ENCODE data around the gene PLPPR1. TPM values are rescaled to one million over a fixed set of nuclear protein-coding genes. Genes with fewer than 3 reads are reported as not detected.

Gene PLPPR1
- total and polyA plus RNA-seq, 2 donors (not counting 3 experiments of a cell fraction or from before 2014, with no cell fraction given), result 0.18 to 0.50 TPM

DNA sequence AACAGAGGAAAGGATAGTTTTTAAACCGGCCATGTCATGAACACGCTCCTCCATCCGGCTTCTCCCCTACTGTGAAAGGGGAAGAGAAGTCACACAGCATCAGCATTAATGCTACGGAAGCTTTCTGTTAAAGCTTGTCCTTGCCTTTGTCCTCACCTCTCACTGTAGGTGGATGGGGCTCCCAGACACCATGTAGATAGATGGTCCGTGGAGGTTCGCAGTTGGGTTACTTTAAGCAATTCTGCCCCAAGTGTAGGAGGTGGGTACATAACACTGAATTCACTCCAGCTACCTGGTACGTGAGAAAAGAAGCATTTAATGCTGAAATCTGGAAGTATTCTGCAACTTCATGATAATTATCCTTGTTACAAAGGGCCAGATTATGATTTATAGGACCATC lies 190.5 kb downstream of the PLPPR1 start:
- Histone ChIP-seq H3K79me2 (ENCODE audit: control insufficient read depth, insufficient read depth, low read length) (no peaks in the 10 kb centered on the region), H2AFZ (ENCODE audit: low read depth, low read length) (no peak overlapping the region), H3K36me3 (ENCODE audit: control insufficient read depth in 2 of 2, extremely low read depth in 1 of 2, insufficient read depth in 2 of 2, low read length in 2 of 2) (no peaks in the 10 kb centered on the region), H3K27me3 (ENCODE audit: control insufficient read depth in 2 of 2, insufficient read depth in 2 of 2, low read length in 2 of 2) (peaks cover 0 to 2% of the 10 kb centered on the region in 2 experiments), H3K9me3 (replicated peaks; ENCODE audit: control insufficient read depth, insufficient read depth, low read length) (no peaks in the 10 kb centered on the region), H3K4me1 (ENCODE audit: control insufficient read depth, extremely low read depth, insufficient read depth, low read length) (no peaks in the 10 kb centered on the region), H3K9ac (replicated peaks; ENCODE audit: extremely low read depth, insufficient read depth, low read length) (no peak overlapping the region), H3K9me1 (replicated peaks; ENCODE audit: control insufficient read depth, extremely low read depth, insufficient read depth, low read length) (no peaks in the 10 kb centered on the region), H3K27ac (ENCODE audit: insufficient read depth, low read depth, low read length) (no peak overlapping the region), H4K20me1 (replicated peaks; ENCODE audit: control insufficient read depth, extremely low read depth, insufficient read depth, low read length) (no peaks in the 10 kb centered on the region), H3K4me3 (replicated peaks in 1 of 3; ENCODE audit: insufficient read depth in 1 of 3, low read depth in 1 of 3, low read length in 3 of 3) (no peak overlapping the region), H3K4me2 (ENCODE audit: insufficient read depth, low read length) (no peak overlapping the region)
- dilution Hi-C loops (cut with MboI; ENCODE audit: extremely low pct_ligation_motif_present, low sequenced_read_pairs), result no loop called here
- no TSS peak for BruUV-seq (replicated peaks)
- ChIA-PET POLR2A (no interaction called here), CTCF (no interaction called here)
- no peak for TF ChIP-seq FOS (IDR thresholded peaks at IDR 0.05; ENCODE audit: borderline replicate concordance, insufficient read depth, low read length)
- TF ChIP-seq, protein P1, sequence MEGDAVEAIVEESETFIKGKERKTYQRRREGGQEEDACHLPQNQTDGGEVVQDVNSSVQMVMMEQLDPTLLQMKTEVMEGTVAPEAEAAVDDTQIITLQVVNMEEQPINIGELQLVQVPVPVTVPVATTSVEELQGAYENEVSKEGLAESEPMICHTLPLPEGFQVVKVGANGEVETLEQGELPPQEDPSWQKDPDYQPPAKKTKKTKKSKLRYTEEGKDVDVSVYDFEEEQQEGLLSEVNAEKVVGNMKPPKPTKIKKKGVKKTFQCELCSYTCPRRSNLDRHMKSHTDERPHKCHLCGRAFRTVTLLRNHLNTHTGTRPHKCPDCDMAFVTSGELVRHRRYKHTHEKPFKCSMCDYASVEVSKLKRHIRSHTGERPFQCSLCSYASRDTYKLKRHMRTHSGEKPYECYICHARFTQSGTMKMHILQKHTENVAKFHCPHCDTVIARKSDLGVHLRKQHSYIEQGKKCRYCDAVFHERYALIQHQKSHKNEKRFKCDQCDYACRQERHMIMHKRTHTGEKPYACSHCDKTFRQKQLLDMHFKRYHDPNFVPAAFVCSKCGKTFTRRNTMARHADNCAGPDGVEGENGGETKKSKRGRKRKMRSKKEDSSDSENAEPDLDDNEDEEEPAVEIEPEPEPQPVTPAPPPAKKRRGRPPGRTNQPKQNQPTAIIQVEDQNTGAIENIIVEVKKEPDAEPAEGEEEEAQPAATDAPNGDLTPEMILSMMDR (IDR thresholded peaks at IDR 0.05; ENCODE audit: extremely low read depth in 1 of 2, insufficient read depth in 1 of 2, low read depth in 1 of 2, low read length in 2 of 2), result no peak
- no peak for TF ChIP-seq MYC (IDR thresholded peaks at IDR 0.05; ENCODE audit: low read depth, low read length)
- no peak for DNase-seq (ENCODE audit: low read depth, low spot score)
- intact Hi-C loops (cut with micrococcal nuclease), result no loop called here
- FAIRE-seq, result no peak

DNA sequence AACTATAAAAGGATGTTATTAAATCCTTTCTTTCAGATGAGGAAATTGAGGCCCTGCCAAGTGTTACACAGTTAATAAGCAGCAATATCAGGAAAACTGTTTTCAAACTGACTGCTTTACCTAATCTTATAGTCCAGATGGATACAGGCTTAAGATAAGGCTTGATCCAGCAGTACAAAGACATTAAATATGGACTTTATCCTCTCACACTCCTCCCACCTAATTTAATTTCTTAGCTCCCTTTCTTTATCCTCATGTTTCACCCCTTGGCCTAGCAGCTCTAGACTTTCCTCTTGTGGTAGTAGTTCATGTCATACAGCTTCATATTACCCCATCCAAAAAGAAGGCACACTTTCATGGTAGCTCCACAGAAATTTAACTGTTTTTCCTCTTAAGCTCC lies 191.8 kb downstream of the PLPPR1 start:
- FAIRE-seq, result no peak
- no TSS peak for BruUV-seq (replicated peaks)
- dilution Hi-C loops (cut with MboI; ENCODE audit: extremely low pct_ligation_motif_present, low sequenced_read_pairs), result no loop called here

More for the DNA sequence above, 191.8 kb downstream of the PLPPR1 start:
- no peak overlapping the region for H3K4me3 ChIP-seq (replicated peaks in 1 of 3; ENCODE audit: insufficient read depth in 1 of 3, low read depth in 1 of 3, low read length in 3 of 3)
- no peaks in the 10 kb centered on the region for H4K20me1 ChIP-seq (replicated peaks; ENCODE audit: control insufficient read depth, extremely low read depth, insufficient read depth, low read length)
- no peak for TF ChIP-seq GATA2 (IDR thresholded peaks at IDR 0.05; ENCODE audit: insufficient read depth, insufficient read length, low read depth, low read length)
- peaks cover 0 to 2% of the 10 kb centered on the region in 2 experiments for H3K27me3 ChIP-seq (ENCODE audit: control insufficient read depth in 2 of 2, insufficient read depth in 2 of 2, low read length in 2 of 2)
- no peaks in the 10 kb centered on the region for H3K4me1 ChIP-seq (ENCODE audit: control insufficient read depth, extremely low read depth, insufficient read depth, low read length)
- H2AFZ ChIP-seq (ENCODE audit: low read depth, low read length), result no peak overlapping the region
- no peak overlapping the region for H3K4me2 ChIP-seq (ENCODE audit: insufficient read depth, low read length)
- H3K79me2 ChIP-seq (ENCODE audit: control insufficient read depth, insufficient read depth, low read length), result no peaks in the 10 kb centered on the region
- DNase-seq (ENCODE audit: low read depth, low spot score), result no peak
- intact Hi-C loops (cut with micrococcal nuclease), result no loop called here
- H3K9me3 ChIP-seq (replicated peaks; ENCODE audit: control insufficient read depth, insufficient read depth, low read length), result no peaks in the 10 kb centered on the region
- ChIA-PET POLR2A (no interaction called here), CTCF (interaction anchor here (0.6 kb wide), 1 partner anchor 693 kb away, joined by 3 read pairs; no protein-coding TSS in a partner anchor)
- H3K27ac ChIP-seq (ENCODE audit: insufficient read depth, low read depth, low read length), result no peak overlapping the region
- H3K36me3 ChIP-seq (ENCODE audit: control insufficient read depth in 2 of 2, extremely low read depth in 1 of 2, insufficient read depth in 2 of 2, low read length in 2 of 2), result no peaks in the 10 kb centered on the region
- H3K9me1 ChIP-seq (replicated peaks; ENCODE audit: control insufficient read depth, extremely low read depth, insufficient read depth, low read length), result no peaks in the 10 kb centered on the region
- no peak overlapping the region for H3K9ac ChIP-seq (replicated peaks; ENCODE audit: extremely low read depth, insufficient read depth, low read length)
